Measurements from ENCODE around the gene PTPN3.

DNA sequence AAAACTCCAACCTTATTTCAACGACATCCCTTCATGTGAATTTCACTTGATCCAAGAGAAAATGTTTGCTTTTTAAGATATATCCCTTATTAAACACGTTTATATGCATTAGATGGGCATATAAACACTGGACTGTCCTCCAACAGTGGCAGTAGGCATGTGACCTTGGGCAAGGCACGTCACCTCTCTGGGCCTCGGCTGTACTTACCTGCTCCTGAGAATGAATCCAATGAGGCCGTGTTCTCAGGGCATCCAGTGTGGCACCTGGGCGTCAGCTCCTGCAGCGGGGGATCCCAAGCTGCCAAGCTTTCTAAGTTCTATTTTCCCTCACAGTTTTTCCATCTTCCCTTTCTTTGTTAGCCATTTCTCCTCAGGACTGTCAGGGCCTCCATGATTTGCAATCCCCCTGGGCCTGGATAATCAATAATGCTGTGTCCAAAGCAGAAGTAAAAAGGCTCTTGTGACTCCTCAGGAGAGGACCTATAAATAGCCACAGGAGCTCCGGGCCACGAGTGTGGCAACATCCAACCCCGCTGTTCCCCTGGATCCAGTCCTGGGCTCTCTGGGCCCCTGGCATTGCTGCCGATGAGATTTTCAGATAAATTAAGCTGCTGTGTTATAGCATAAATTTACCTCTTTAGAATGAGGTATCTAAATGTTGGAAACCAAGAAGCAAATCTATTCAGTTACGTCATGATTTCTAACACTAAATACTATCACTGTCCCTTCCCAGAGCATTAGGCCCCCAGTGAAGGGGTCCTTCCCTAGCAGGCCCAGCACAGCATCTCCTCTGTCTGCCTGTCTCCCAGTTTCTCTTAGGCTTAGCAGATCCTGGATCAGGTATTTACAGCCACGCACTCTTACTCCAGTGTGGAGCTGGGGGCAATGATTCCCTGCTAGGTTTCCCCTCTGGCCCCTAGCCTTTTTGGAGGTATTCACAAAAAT is 76.8 kb downstream of the PTPN3 start:
- TF ChIP-seq, protein P1, sequence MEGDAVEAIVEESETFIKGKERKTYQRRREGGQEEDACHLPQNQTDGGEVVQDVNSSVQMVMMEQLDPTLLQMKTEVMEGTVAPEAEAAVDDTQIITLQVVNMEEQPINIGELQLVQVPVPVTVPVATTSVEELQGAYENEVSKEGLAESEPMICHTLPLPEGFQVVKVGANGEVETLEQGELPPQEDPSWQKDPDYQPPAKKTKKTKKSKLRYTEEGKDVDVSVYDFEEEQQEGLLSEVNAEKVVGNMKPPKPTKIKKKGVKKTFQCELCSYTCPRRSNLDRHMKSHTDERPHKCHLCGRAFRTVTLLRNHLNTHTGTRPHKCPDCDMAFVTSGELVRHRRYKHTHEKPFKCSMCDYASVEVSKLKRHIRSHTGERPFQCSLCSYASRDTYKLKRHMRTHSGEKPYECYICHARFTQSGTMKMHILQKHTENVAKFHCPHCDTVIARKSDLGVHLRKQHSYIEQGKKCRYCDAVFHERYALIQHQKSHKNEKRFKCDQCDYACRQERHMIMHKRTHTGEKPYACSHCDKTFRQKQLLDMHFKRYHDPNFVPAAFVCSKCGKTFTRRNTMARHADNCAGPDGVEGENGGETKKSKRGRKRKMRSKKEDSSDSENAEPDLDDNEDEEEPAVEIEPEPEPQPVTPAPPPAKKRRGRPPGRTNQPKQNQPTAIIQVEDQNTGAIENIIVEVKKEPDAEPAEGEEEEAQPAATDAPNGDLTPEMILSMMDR (IDR thresholded peaks at IDR 0.05) = no peak
- TF ChIP-seq EZH2 (IDR thresholded peaks at IDR 0.05) (no peak), EZH2phosphoT487 (IDR thresholded peaks at IDR 0.05) (no peak)
